Tibial nerve (tissue), 4 donors: ENCODE measurements around the gene AP1S3. TPM values are rescaled to one million over a fixed set of nuclear protein-coding genes. Genes with fewer than 3 reads are reported as not detected.

Source experiments
- DNase-seq, 2 donors: peaks; one replicate each; pipeline ENCODE4 v3.0.0-alpha.2; 2019; ENCODE audit warnings: low spot score in 2 of 2
- H3K27ac ChIP-seq, 4 donors: fragments of 200-600 bp; sonication (generic) in 3 of 4; one replicate each; pipeline ENCODE4 v1.5.1; 2017 to 2019; ENCODE audit warnings: mild to moderate bottlenecking in 1 of 4
- H3K27me3 ChIP-seq, 2 donors: fragments of 200-600 bp; sonication (generic) in 1 of 2; one replicate each; pipeline versions ENCODE4 v1.5.1 to v1.6.0; 2017 to 2019
- H3K36me3 ChIP-seq, 3 donors: fragments of 200-600 bp; sonication (generic); one replicate each; pipeline ENCODE4 v1.5.1; 2018 to 2019
- H3K4me1 ChIP-seq, 4 donors: fragments of 200-600 bp; sonication (generic) in 3 of 4; one replicate each; pipeline ENCODE4 v1.5.1; 2017 to 2019
- H3K4me3 ChIP-seq, 4 donors: fragments of 200-600 bp; sonication (generic) in 3 of 4; one replicate each; pipeline ENCODE4 v1.5.1; 2017 to 2019; ENCODE audit warnings: mild to moderate bottlenecking in 1 of 4, moderate library complexity in 1 of 4
- H3K9me3 ChIP-seq, 4 donors: fragments of 200-600 bp; sonication (generic) in 3 of 4; one replicate each; pipeline ENCODE4 v1.5.1; 2017 to 2019
- CTCF ChIP-seq, 5 experiments: fragments of 200-600 bp in 3 of 5; fragments of 450-650 bp in 2 of 5; sonication (generic) in 3 of 5; IDR thresholded peaks; one replicate each; pipeline ENCODE4 v1.5.1; 2016 to 2019; ENCODE audit warnings: antibody characterized with exemption in 5 of 5, mild to moderate bottlenecking in 3 of 5, moderate library complexity in 2 of 5
- EP300 ChIP-seq, 2 donors: sonication (generic); formaldehyde crosslinking; IDR thresholded peaks; one replicate each; pipeline ENCODE4 v1.6.1; 2017; ENCODE audit warnings: antibody characterized with exemption in 2 of 2, mild to moderate bottlenecking in 1 of 2
- POLR2A ChIP-seq, 2 donors: fragments of 450-650 bp; IDR thresholded peaks; one replicate each; pipeline ENCODE4 v1.6.1; 2017; ENCODE audit warnings: antibody characterized with exemption in 2 of 2, mild to moderate bottlenecking in 2 of 2, moderate library complexity in 2 of 2
- WGBS, 2 donors: methylation state at CpG; one replicate each; pipeline ENCODE4 v1.1.5; 2018; 5-methylcytosine and 5-hydroxymethylcytosine counted together
- total RNA-seq, 4 donors: library from RNA; depleted of rRNA; stranded (reverse); fragments of >200 nt; gene quantifications; one replicate each; pipeline ENCODE4 v1.1.0, GENCODE V29; 2016

Gene AP1S3
- total RNA-seq, 4 donors from 2014 or later, result 0.59 to 1.5 (median 1.0) TPM; not detected in 1

- 91 to 97% methylated on average over 3 of the region's 3 CpGs for WGBS, 2 donors
- no peaks in the 10 kb centered on the region for H3K9me3 ChIP-seq
- no peaks in the 10 kb centered on the region for H3K27me3 ChIP-seq
- no peaks in the 10 kb centered on the region for H3K4me1 ChIP-seq
- H3K36me3 ChIP-seq, result peaks cover 0 to 44% (median 0%) of the 10 kb centered on the region in 3 donors
- H3K4me3 ChIP-seq, result no peak overlapping the region
- DNase-seq, result no peak
- no peak for TF ChIP-seq CTCF (IDR thresholded peaks at IDR 0.05)
- TF ChIP-seq POLR2A (IDR thresholded peaks at IDR 0.05), result no peak
- TF ChIP-seq EP300 (IDR thresholded peaks at IDR 0.05), result no peak
- no peak overlapping the region for H3K27ac ChIP-seq
These were observed 30.6 kb upstream of the AP1S3 start for GRCh38 chr2:223868005-223868404.

DNA sequence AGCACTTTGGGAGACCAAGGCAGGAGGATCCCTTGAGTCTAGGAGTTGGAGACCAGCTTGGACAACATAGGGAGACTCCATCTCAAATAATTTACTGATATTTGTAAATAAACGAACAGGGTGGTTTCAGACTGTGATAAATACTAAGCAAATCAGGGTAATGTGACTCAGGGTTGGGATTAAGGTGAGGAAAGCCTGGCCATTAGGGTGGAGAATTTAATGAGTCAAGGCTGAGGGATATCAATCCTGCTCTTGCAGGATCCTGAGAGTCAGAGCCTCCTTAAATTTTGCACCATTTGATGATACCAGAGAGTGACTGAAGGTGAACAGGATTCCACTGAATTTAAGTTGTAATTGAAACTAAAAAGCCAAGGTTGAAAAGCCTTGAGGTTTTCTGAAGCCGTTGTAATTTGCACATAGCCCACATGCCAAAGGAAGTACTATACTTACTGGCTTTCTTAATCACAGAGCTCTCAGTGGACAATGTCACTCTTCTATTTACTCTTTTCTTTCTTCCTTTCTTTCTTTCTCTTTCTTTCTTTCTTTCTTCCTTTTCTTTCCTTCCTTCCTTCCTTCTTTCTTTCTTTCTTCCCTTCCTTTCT is 28.6 kb upstream of the AP1S3 start:
- Histone ChIP-seq H3K4me3 (no peak overlapping the region), H3K4me1 (no peaks in the 10 kb centered on the region), H3K27ac (no peak overlapping the region), H3K36me3 (peaks cover 0 to 29% (median 0%) of the 10 kb centered on the region in 3 donors), H3K9me3 (no peaks in the 10 kb centered on the region), H3K27me3 (no peaks in the 10 kb centered on the region)
- TF ChIP-seq CTCF (IDR thresholded peaks at IDR 0.05) (no peak), POLR2A (IDR thresholded peaks at IDR 0.05) (no peak), EP300 (IDR thresholded peaks at IDR 0.05) (no peak)
- DNase-seq, result no peak
- 74 to 76% methylated on average over 2 of the region's 2 CpGs for WGBS, 2 donors

- Histone ChIP-seq H3K27me3 (no peaks in the 10 kb centered on the region), H3K36me3 (peaks cover 0 to 25% (median 0%) of the 10 kb centered on the region in 3 donors), H3K27ac (no peak overlapping the region), H3K4me1 (no peaks in the 10 kb centered on the region), H3K4me3 (no peak overlapping the region), H3K9me3 (no peaks in the 10 kb centered on the region)
- WGBS, 2 donors, result 84 to 86% methylated on average over 4 of the region's 4 CpGs
- DNase-seq, result no peak
- no peak for TF ChIP-seq CTCF (IDR thresholded peaks at IDR 0.05)
- no peak for TF ChIP-seq EP300 (IDR thresholded peaks at IDR 0.05)
- TF ChIP-seq POLR2A (IDR thresholded peaks at IDR 0.05), result no peak
These were observed 27.7 kb upstream of the AP1S3 start for GRCh38 chr2:223865124-223865523.

DNA sequence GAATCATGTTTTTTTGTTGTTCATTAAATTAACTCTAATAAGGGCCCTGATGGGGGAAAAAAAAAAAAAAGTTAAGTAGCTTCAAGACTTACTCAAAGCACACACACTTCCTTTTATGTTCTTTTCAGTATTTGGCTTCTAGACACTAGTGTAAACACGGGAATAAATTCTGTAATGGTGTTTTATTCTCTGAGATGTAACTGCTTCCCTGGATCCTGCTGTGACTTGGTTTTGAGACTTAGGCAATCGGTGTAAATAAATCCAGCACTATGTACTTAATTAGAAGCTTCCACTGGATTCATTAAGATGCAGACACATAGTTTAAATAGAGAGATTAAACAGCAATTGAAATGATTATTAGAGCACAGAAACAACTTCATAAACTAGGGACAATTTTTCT is 26.1 kb upstream of the AP1S3 start:
- Histone ChIP-seq H3K27me3 (no peaks in the 10 kb centered on the region), H3K9me3 (no peaks in the 10 kb centered on the region), H3K36me3 (peaks cover 0 to 9% (median 0%) of the 10 kb centered on the region in 3 donors), H3K4me3 (no peak overlapping the region), H3K4me1 (no peaks in the 10 kb centered on the region), H3K27ac (no peak overlapping the region)
- DNase-seq, result no peak
- TF ChIP-seq POLR2A (IDR thresholded peaks at IDR 0.05) (no peak), EP300 (IDR thresholded peaks at IDR 0.05) (no peak), CTCF (IDR thresholded peaks at IDR 0.05) (no peak)
- WGBS, 2 donors, result 77 to 82% methylated on average over 2 of the region's 2 CpGs

- H3K4me3 ChIP-seq, result no peak overlapping the region
- no peak for DNase-seq
- no peaks in the 10 kb centered on the region for H3K27me3 ChIP-seq
- no peak for TF ChIP-seq CTCF (IDR thresholded peaks at IDR 0.05)
- TF ChIP-seq POLR2A (IDR thresholded peaks at IDR 0.05), result no peak
- TF ChIP-seq EP300 (IDR thresholded peaks at IDR 0.05), result no peak
- no peaks in the 10 kb centered on the region for H3K9me3 ChIP-seq
- 67 to 68% methylated on average over 5 of the region's 5 CpGs for WGBS, 2 donors
- H3K27ac ChIP-seq, result no peak overlapping the region
- H3K36me3 ChIP-seq, result peaks cover 0 to 9% (median 0%) of the 10 kb centered on the region in 3 donors
- H3K4me1 ChIP-seq, result no peaks in the 10 kb centered on the region
These were observed 23.7 kb upstream of the AP1S3 start for GRCh38 chr2:223860809-223861738.
